GM12872 (cell line): ENCODE measurements around the gene GZF1.

ENCODE experiments used
- TF ChIP-seq, protein P1 (sequence below): IDR thresholded peaks from 3 replicates; pipeline ENCODE4 v1.5.1; 2011; ENCODE audit warnings: low read depth, mild to moderate bottlenecking, low read length, moderate library complexity; ENCODE audit not compliant: insufficient read depth

GZF1 gene

DNA sequence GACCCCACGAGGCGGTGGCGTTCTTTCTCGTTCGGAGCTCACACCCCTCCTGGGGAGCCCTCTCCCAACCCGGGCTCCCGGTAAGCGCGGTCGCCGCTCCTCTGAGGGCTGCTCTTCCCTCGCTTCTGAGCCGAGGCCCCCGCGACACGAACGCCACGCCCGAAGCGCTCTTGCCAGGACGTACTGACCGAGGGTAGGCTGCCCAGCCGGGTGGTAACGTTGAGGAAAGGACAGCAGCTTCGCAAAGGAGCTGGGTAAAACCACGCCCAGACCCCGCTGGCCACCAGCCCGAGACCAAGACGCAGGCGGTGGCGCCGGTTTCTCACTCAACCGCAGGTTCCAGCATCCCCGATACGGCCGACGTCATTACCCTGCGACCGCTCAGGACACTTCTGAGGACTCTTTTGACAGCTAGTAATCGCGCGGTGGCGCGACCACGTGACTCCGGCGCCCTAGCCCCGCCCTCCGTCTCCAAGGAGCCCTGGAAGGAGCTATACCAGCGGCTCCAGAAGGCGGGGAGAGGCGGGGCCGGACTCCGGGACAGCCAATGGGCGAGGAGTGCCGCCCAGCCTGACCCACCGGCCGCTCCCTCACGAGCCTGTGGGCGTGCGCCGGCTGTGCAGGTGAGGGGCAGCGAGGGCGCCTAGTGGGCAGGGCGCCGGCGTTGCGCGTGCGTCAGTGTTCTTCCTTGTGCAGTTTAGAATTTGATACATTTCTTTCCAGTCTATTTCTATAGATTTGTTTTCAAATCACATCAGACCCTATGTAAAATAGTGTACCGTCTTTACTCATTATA lies 4.0 kb upstream of the GZF1 start:
- TF ChIP-seq, protein P1, sequence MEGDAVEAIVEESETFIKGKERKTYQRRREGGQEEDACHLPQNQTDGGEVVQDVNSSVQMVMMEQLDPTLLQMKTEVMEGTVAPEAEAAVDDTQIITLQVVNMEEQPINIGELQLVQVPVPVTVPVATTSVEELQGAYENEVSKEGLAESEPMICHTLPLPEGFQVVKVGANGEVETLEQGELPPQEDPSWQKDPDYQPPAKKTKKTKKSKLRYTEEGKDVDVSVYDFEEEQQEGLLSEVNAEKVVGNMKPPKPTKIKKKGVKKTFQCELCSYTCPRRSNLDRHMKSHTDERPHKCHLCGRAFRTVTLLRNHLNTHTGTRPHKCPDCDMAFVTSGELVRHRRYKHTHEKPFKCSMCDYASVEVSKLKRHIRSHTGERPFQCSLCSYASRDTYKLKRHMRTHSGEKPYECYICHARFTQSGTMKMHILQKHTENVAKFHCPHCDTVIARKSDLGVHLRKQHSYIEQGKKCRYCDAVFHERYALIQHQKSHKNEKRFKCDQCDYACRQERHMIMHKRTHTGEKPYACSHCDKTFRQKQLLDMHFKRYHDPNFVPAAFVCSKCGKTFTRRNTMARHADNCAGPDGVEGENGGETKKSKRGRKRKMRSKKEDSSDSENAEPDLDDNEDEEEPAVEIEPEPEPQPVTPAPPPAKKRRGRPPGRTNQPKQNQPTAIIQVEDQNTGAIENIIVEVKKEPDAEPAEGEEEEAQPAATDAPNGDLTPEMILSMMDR = no peak

DNA sequence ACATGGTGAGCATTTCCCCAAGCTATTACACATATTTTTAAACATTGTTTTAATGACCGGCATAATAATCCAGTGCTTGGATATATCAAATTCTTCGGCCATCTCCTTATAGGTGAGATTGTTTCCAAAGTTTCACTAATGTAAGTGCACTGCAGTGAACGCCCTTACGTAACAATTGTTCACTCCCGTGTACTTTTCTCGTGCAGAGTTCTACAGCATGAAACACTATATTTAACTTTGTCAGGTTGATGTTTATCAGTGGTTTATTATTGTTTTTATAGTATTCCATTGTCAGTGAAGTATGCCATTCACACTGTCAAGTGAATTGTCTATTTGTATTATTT lies 3.4 kb upstream of the GZF1 start:
- TF ChIP-seq, protein P1 = no peak

DNA sequence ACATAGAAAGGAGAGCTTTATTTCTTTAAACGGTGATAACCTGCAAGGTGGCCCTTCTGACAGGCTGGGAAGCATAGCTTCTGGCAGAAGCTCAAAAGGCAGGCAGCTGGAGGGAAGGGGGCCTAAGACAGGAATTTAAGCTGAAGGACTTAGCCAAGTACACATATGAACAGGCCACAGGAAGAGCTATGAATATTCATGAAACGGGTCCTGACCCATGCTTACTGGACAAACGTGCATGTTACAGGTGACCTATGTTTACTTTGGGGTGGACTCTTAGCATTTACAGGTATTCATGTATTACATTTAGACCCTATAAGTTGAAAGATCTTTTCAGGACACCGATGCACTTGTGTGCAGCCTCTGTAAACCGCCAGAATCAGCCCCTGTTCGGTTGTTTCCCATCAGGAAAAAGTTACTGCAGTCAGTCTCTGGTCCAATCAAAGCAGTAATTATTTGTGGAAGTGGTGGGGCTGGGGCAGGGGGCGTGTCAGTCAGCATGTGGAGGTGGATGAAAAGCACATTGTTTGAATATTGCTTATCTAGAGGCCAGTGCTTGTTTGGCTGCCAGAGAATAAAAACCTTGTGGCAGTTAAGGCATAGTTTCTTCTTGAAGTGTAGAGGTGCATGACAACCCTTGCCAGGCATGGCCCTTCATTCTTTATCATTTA lies 2.9 kb upstream of the GZF1 start:
- TF ChIP-seq, protein P1 = no peak

DNA sequence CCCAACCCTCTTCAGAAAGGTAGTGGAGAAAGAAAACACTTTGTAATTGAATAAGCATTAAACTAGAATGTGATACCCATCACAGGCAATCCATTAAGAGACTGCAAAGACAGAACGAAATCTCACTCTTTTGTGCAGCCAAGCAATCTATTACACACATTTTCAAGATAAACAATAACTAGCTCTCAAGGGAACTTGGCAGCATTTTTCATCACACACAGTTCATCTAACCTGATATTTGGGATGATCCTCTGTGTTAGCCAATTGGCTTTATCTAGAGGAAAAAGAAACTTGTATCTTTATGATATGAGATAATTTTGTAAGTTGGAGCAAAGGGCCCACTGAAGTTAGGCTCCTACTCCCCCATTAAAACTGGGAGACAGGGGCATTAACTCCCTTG lies 1.5 kb upstream of the GZF1 start:
- TF ChIP-seq, protein P1 = no peak

DNA sequence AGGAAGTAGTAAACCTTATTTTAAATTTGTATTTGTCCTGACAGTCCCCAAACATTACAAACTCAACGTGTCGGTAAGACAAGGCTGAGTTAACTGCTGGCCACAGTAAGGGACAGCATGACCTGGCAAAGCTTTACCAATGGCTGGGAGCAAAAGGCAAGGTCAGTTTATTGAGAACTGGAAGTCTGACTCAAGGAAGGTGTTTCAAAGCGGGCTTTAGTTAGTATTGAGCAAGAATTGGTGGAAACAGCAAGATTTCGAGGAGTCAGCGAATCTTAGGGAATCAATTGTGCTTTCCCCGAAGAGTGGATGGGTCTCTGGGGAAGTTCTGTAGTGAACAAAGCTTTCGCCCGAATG lies 885 bp upstream of the GZF1 start:
- TF ChIP-seq, protein P1 = no peak

DNA sequence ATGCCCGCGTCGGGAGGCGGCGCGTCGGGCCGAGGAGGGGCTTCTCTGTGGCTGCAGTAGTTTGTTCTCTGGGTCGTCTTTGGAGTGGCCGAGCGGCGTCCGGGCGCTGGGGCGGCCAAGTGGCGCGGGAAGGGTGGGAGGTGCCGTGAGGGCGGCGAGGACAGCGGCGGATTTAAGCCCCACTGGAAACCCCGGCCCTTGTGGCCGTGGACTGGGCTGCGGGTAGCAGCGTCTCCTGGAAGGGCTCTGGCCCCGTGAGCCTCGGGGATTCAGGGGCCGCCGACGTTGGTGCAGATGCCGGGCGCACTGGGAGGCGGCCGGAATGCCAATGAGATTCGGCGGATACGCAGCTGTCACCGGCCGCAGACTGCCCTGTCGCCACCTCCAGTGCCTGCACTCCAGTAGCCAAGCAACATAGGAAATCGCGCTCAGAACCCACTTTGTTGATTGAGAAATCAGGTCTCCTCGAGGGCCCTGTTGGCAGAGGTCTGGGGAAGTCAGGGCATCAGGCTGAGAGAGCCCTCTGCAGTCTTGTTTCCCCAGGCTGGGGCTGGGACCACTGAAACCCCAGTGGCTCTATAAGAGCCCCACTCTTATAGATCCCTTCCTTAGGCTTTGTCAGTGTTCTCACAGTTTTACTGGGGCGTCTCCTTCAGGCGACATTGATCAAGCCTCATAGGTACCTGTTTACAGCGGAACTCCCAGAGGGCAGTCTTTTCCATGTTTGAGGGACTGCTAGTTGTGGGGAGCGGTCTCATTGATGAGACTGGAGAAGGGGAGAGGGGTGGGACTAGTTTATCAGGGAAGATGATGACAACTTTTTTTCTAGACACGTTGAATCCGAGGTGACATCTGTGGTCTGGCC lies 642 bp downstream of the GZF1 start:
- TF ChIP-seq, protein P1 = no peak

DNA sequence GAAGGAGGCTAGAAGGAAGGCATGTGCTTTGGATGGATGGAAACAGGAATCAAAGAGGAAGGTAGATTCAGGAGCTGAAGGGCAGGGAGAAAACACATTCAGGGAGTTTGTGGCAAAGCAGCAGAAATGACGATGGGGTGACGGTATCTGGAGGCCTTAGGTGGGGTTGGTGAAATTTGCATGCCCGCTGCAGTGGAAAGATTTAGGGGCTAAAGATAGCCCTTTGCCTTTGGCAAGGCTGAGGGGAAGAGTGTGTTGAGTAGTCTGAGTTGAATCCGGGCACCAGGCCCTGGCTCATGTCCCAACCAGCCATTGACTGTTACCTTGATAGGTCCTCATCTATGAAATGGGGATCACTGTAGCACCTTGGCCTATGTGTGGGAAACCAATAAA lies 1.3 kb downstream of the GZF1 start:
- TF ChIP-seq, protein P1 = no peak
